A673 (cell line): ENCODE data around the gene BBX. TPM values are rescaled to one million over a fixed set of nuclear protein-coding genes. Genes with fewer than 3 reads are reported as not detected.

Source experiments
- BruUV-seq: library from RNA; stranded (reverse); fragments of 400-500 nt; replicated peaks from 2 replicates; lab custom pipeline; 2021; lab: Mats Ljungman, UMichigan
- CTCF ChIA-PET: fragments of 300-600 bp; sonication (Branson Sonifier 250); formaldehyde crosslinking; loops from one replicate; lab custom pipeline; 2022; ENCODE audit warnings: antibody characterized with exemption; lab: Charles Lee
- POLR2A ChIA-PET: fragments of 300-600 bp; sonication (Branson Sonifier 250); formaldehyde crosslinking; loops from one replicate; lab custom pipeline; 2022; ENCODE audit warnings: antibody characterized with exemption; ENCODE audit not compliant: low non-redundant PET; lab: Charles Lee
- DNase-seq: peaks from one replicate; pipeline ENCODE4 v3.0.0-alpha.2; 2015; ENCODE audit warnings: low spot score
- H3K27ac ChIP-seq: fragments of 200-600 bp; sonication (generic); 2 replicates; pipeline ENCODE4 v1.5.1; 2016; ENCODE audit warnings: mixed run types, low read depth, mild to moderate bottlenecking, mixed read lengths, antibody characterized with exemption, low read length; ENCODE audit not compliant: poor library complexity, severe bottlenecking
- H3K27me3 ChIP-seq: fragments of 200-600 bp; sonication (generic); replicated peaks from 2 replicates; pipeline ENCODE4 v1.6.1; 2017; ENCODE audit warnings: mixed run types, low read depth, mild to moderate bottlenecking, mixed read lengths, antibody characterized with exemption, low read length; ENCODE audit not compliant: insufficient read depth, poor library complexity
- H3K36me3 ChIP-seq: fragments of 200-600 bp; sonication (generic); 2 replicates; pipeline ENCODE4 v1.6.1; 2016; ENCODE audit warnings: mixed run types, mild to moderate bottlenecking, mixed read lengths, antibody characterized with exemption, low read length; ENCODE audit not compliant: insufficient read depth, poor library complexity, severe bottlenecking
- H3K4me1 ChIP-seq: fragments of 200-600 bp; sonication (generic); 2 replicates; pipeline ENCODE4 v1.6.1; 2017; ENCODE audit warnings: mixed run types, mild to moderate bottlenecking, mixed read lengths, antibody characterized with exemption, low read length; ENCODE audit not compliant: insufficient read depth, poor library complexity, severe bottlenecking
- H3K4me3 ChIP-seq: fragments of 200-600 bp; sonication (generic); 2 replicates; pipeline ENCODE4 v1.5.1; 2016; ENCODE audit warnings: low read depth, mixed run types, mild to moderate bottlenecking, mixed read lengths, low read length; ENCODE audit not compliant: poor library complexity, severe bottlenecking
- H3K9me3 ChIP-seq: fragments of 200-600 bp; sonication (generic); 2 replicates; pipeline ENCODE4 v1.6.1; 2016; ENCODE audit warnings: mixed run types, low read depth, mild to moderate bottlenecking, mixed read lengths, antibody characterized with exemption, low read length; ENCODE audit not compliant: poor library complexity, severe bottlenecking
- CTCF ChIP-seq: fragments of 300-800, 200-600 bp; sonication (generic); conservative IDR thresholded peaks from 2 replicates; pipeline ENCODE4 v1.5.1; 2017; ENCODE audit warnings: low read depth, mild to moderate bottlenecking, antibody characterized with exemption, low read length, moderate library complexity, mixed read lengths
- EZH2 ChIP-seq: fragments of 200-600 bp; sonication (generic); IDR thresholded peaks from 2 replicates; pipeline ENCODE4 v1.6.1; 2017; ENCODE audit warnings: borderline replicate concordance, low read depth, mild to moderate bottlenecking, mixed read lengths, antibody characterized with exemption, low read length; ENCODE audit not compliant: poor library complexity, severe bottlenecking
- intact Hi-C: fragments of 100-400 bp; cut with micrococcal nuclease; formaldehyde crosslinking; loops from one replicate; pipeline ENCODE4 v1.10.0; 2022; ENCODE audit not compliant: unreplicated experiment
- total RNA-seq: library from RNA; stranded (reverse); gene quantifications from 2 replicates; pipeline ENCODE4 v1.2.3, GENCODE V29; 2021

Gene BBX
- total RNA-seq, 1 experiment from 2014 or later, result 28.9 TPM

- BruUV-seq, result no TSS peak
- DNase-seq, result peak; percentile 34
- H3K27me3 ChIP-seq, result no peaks in the 10 kb centered on the region
- ChIA-PET CTCF (interaction anchor here (1.0 kb wide), 1 partner anchor 253 kb away, joined by 4 read pairs; no protein-coding TSS in a partner anchor), POLR2A (no interaction called here)
- H3K36me3 ChIP-seq, result no peaks in the 10 kb centered on the region
- H3K4me1 ChIP-seq, result peaks cover 3% of the 10 kb centered on the region
- H3K9me3 ChIP-seq, result no peaks in the 10 kb centered on the region
- TF ChIP-seq EZH2, result no peak
- intact Hi-C loops, result loop anchor here (5.0 to 10.0 kb wide), 2 partner anchors 92 to 280 kb away; no protein-coding TSS in a partner anchor
- peak overlapping the region; percentile 87 for H3K27ac ChIP-seq
- H3K4me3 ChIP-seq, result peak overlapping the region; percentile 93
These were observed 1.6 kb downstream of the BBX start for GRCh38 chr3:107524326-107524840.

- Histone ChIP-seq H3K4me3 (peak overlapping the region; percentile 93), H3K27ac (peak overlapping the region; percentile 29), H3K4me1 (peaks cover 3% of the 10 kb centered on the region), H3K27me3 (no peaks in the 10 kb centered on the region), H3K36me3 (no peaks in the 10 kb centered on the region), H3K9me3 (no peaks in the 10 kb centered on the region)
- intact Hi-C loops, result loop anchor here (5.0 to 10.0 kb wide), 2 partner anchors 93 to 280 kb away; no protein-coding TSS in a partner anchor
- CTCF ChIA-PET, result interaction anchor here (1.0 kb wide), 1 partner anchor 254 kb away, joined by 4 read pairs; no protein-coding TSS in a partner anchor
- TF ChIP-seq EZH2, result no peak
- no peak for TF ChIP-seq CTCF
- POLR2A ChIA-PET, result no interaction called here
- peak; percentile 35 for DNase-seq
- BruUV-seq, result no TSS peak
These were observed 2.3 kb downstream of the BBX start for GRCh38 chr3:107524841-107525643.

GRCh38 chr3:107525644-107526305 is 3.0 kb downstream of the BBX start:
- peak overlapping the region; percentile 29 for H3K27ac ChIP-seq
- H3K4me1 ChIP-seq, result peaks cover 3% of the 10 kb centered on the region
- intact Hi-C loops, result loop anchor here (10.0 kb wide), 1 partner anchor 281 kb away; no protein-coding TSS in a partner anchor
- no peaks in the 10 kb centered on the region for H3K36me3 ChIP-seq
- peak; percentile 7 for DNase-seq
- CTCF ChIA-PET, result no interaction called here
- TF ChIP-seq EZH2, result no peak
- TF ChIP-seq CTCF, result no peak
- no peaks in the 10 kb centered on the region for H3K9me3 ChIP-seq
- POLR2A ChIA-PET, result no interaction called here
- BruUV-seq, result no TSS peak
- H3K27me3 ChIP-seq, result no peaks in the 10 kb centered on the region
- H3K4me3 ChIP-seq, result peak overlapping the region; percentile 93
